GM18511 (cell line): ENCODE results near the gene ZNF22.

Source experiments
- ATAC-seq: cut with Tn5 transposase; IDR thresholded peaks from one replicate; pipeline ENCODE4 v1.9.1; 2021; ENCODE audit warnings: mild to moderate bottlenecking, moderate library complexity; ENCODE audit not compliant: unreplicated experiment

ZNF22 gene

DNA sequence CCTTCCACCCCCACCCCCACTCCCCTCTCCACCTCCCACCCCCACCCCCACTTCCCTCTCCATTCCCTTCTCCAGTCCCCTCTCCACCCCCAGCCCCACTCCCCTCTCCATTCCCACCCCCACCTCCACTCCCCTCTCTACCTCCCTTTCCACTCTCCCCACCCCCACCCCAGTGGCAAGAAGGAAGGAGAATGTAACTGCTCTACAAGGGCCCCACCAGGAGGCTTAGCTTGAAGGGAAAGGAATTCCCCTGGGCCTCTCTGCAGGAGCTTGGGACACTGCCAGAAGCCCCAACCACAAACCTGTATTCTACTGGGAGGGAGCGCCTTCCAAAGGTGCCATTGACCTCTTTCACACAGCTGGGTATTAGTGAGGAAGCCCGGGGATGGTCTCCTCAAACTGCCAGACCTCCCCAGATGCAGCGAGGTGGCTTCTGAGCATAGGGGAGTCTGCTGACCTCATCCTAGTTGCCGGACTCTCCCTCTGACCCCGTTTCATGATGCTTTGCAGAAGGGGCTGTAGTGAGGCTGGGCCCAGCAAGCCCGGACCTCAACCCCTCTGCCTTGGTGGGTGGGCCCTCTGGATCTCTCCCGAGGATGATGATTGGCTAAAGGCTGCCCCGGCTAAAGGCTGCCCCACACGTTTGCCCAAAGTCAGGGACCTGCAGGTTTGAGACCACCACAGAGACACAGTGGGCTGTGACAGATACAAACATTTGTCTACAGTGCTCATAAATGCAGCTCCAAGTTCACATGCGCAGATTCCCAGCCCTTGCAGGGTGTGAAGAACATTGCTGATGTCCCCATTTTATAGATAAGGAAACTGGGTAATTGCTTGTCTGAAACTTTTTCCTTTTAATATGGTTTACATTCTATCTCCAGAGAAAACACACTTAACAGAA, 25.0 kb upstream of the ZNF22 start:
- ATAC-seq: no peak

DNA sequence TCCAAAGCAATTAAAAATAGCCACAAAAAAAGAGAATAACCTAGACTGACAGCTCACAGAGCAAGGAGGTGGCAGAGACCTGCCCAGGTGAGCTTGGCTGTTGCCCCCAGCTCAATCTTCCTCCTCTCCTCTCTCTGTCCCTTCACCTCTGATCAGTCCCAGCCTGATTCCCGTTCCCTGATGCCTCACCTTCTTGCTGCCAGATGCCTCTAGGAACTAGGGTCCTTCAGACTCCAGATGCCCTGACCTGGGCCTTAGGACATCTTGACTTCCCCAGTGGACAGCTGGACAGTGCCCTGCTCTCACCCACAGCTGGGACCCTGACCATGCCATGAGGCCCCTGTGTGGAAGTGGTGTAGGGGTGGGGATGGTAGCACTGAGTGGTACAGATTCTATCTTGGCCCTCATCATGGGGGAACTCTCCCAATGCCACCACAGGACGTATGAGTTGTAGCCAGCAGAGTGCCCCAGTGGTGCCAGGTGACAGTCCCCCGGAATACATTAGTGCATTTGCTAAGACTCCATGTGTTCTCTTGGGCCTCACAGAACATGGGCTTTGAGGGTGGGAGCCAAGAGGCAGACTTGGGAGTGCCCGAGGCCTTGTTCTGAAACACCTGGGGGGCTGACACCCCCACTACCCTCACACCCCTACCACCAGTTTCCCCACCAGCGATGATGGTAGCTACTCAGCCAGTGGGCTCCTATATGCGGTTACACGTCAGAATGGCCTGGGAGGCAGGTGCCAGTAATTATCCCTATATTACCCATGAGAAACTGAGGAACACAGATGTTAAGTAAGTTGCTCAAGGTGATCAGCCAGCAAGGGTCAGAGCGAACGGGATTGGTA, 24.1 kb upstream of the ZNF22 start:
- no peak for ATAC-seq

DNA sequence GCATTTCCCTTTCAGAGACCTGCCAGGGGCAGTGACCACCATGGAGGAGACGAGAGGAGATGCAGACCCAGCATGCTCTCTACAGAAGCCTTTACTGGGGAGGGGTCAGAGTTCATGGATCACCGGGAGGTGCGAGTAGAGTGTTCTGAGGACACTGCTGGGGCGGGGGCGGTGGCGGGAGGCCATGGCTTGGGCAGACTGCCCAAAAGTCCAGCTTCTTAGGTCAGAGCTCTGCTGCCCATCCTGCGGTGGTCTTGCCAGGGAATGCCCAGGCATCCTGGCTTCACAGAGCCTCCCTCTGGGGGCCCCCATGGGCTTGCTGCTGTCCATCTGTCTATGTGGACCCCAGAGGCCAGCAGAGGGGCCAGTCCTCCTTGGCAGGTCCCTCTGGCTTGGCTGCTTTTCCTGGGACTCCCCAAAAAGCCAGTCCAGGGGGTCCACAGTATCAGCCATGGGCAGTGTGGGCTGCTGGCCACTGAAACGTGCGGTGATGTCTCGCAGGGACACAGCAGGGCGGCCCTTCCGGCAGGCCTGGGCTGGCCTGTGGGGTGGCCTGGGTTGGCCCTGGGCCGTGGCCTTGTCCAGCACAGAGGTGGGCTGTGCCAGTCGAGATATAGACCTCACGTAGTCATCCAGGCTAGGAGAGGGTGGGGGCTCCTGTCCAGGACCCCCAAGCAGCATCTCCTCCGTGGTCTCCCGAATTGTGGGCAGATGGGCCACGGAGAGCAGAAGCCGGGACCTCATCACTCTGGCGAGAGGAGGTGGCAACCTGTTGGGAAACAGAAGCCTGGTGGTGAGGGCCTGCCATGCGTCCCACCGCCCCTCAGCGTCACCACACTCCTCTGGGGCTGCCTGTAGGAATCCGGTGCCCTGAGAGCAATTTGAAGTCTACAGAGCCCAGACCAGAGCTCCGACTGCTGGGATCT, 23.2 kb upstream of the ZNF22 start:
- ATAC-seq: no peak

DNA sequence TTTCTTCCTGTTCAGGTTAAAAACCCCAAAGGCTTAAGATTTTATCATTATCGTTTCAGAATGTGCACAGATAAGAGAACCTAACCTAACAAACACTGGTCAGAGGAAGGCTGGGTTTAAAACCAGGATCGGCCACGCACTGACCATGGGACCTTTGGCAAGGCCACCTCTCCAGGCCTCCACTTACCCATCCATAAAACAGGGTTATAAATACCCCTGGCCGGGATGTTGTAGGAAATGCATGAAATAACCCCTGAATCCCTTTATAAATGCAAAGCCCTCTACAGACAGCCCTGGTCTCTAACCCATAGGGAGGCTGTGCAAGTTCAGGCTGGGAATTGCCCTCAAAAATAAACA, 22.5 kb upstream of the ZNF22 start:
- no peak for ATAC-seq

DNA sequence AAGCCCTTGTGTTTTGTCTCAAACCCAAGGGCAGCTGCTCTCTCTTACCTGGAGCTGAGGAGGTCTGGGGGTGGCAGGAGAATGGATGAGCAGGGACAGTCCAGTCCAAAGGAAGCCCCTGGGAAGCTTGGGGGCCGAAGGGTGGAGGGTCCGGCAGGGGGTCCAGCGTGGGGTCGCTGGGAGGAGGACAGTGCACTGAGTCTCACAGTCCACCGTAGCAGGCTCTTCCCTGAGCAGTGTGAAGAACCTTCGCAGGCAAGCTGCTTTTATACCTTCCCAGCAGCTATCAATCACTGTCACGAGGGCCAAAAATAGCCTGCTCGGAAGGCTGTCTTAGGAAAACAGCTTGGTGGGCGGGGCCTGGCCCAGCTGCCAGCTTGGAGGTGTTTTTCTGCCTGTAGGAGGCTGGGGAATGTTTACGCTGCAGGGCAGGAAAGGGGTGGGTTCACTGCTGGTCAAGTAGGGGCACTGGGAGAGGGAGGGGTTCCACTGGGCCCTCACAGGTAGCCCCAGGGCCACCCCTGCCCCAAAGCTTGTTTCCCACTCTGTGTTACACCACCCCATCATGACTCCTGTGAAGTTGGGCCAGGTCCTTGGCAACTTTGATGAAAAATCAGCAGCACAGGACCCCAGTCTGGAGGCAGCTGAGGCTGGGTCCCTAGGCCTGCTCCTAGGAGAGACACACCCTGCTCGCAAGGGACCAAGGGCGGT, 22.0 kb upstream of the ZNF22 start, which contains the start of gene DEPP1:
TSS of gene DEPP1 (minus strand) at position 240 of the 711 bp plus-strand sequence. CDS start 779 bp downstream, outside the sequence.
- no peak for ATAC-seq

DNA sequence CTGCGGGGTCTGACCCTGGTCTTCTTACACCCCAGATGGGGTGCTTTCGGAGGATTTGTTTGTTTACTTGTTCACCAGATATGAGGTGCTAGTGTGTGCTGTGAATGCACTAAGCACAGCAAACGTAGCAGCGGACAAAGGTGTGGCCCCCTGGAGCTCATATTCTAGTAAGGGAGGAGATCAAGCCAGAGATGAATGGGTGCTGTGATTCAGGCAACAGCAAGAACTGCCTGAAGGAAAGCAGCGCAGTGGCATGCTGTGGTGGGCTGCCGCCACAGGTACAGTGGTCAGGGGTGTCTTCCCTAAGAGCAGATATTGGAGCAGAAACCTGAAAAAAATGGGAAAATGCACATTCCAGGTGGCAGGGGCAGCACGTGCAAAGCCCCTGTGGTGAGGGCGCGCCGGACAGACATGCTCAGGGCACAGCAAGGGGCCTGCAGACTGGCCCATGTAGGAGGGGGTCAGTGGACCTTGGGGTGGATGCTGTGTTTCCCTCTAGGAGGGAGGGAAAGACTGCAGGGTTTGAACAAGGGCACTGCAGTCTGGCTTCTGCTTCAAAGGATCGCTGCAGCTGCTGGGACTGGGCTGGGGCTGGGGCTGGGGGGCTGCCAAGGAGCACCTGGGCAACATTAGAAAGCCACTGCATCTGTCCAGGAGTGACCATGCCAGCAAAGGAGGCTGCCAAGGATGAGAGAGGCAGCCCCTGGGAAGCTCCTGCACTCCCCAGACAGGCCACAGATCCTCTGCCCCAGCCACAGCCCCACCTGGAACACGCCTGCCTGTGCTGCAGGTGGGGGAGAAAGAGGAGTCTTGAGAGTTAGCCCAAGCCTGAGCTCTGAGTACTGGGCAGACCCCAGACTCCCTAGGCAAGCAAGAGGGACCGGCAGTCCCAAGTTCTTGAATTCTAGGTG, 21.2 kb upstream of the ZNF22 start:
- ATAC-seq: no peak

DNA sequence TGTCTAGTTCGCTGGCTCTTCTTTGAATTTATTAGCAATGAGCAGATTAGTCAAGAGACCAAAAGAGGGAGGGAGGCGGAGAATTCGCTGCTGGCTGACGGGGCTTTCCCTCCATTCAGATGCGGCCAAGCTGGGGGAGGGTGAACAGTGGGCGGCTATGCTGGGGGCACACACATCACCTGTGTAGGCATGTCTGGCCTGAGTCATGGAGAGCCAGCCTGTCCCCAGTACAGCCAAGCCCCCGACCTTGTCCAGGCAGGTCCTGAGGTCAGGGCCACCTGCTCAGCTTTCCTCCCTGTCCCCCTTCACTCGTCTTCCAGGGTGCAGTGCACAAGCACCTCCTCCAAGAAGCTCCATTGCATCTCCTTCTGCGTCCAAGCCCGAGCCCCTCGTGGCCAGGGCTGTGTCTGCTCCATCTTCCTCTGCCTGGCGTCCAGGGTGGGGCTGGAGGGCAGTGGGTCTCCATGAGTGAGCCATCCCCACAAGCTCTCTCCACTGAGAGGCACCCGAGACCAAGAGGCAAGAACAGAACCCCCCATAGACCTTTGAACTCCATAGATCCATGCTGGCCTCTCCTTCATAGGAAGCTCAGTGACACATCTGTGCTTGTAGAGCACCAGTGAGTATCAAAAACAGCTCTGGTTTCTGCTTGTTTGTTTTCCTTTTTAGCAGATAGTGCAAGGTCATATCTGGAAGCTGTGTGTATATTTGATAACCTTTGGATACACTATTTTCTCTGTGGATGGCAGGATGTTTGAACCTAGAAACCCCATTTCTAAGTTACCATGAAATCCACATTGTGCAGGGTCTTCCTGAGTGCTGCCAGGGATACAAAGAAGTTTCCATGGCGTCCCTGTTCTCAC, 20.2 kb upstream of the ZNF22 start:
- no peak for ATAC-seq

DNA sequence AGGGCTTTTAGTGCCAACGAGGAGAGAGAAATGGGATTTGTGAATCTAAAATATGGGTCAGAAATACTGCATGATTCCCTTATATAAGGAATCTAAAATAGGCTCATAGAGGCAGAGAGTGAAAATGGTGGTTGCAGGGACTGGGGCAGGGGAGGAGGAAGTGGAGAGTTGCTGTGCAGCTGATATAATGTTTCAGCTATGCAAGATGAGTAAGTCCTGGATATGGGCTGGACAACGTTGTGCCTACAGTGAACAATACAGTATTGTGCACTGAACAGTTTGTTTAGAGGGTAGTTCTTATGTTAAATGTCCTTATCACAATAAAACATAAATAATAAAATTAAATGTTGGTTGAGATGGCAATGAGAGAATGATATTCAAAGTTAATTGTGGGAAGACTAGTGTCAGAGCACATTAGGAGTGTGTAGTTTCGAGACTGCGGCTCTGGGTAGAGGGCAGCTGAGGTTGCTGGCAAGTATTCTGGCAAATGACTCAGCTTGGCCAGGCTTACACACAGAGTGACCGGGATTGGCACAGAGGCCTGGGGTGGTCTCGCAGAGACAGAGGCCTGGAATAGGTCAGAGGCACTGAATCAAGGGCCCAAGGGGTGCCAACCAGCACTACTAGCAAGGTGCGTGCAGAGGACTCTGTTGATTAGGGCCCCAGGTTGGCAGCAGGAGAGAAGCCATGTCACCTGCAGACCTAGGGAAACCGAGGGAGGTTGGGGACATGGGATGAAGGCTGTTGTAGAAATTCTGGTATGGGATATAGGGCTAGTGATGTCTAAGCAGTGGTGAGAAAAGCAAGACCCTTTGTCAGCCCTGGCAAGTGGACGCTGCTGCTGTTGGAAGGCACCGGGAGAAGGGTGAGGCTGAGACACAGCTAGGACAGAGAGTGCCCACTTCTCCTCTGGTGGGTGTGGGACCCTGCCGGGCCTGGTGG, 19.3 kb upstream of the ZNF22 start:
- peak; percentile 76 for ATAC-seq

DNA sequence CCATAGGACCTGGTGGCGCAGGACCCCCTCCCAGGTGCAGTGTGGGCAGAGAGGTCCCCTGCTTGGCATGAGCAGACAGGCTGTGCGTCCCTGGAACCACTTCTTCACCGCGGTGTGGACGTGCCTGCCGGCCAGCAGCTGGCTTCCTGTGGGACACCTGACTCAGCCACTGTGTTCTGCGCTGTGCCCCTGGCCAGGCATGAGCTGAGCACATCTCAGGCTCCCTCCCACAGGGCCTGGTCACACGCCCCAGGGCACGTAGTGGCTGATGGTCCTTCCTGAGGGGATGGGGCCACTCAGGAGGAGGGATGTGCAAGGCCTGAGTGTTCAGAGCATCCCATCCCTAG, 18.6 kb upstream of the ZNF22 start:
- ATAC-seq: no peak

DNA sequence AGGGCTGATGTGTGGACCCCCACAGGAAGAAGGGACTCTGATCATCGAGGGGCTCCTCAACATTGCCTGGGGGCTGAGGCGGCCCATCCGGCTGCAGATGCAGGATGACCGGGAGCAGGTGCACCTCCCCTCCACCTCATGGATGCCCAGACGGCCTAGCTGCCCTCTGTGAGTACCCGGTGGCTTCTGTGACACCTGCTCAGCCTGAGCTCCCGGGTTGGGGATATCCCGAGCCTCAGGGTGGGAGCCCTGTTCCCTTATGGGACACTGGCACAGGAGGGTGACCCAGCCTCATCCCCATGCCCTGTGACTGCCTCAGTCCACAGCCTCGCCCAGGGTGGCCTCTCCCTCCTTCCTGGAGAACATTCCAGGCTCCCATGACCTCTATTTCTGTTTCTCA, 18.2 kb upstream of the ZNF22 start:
- no peak for ATAC-seq

DNA sequence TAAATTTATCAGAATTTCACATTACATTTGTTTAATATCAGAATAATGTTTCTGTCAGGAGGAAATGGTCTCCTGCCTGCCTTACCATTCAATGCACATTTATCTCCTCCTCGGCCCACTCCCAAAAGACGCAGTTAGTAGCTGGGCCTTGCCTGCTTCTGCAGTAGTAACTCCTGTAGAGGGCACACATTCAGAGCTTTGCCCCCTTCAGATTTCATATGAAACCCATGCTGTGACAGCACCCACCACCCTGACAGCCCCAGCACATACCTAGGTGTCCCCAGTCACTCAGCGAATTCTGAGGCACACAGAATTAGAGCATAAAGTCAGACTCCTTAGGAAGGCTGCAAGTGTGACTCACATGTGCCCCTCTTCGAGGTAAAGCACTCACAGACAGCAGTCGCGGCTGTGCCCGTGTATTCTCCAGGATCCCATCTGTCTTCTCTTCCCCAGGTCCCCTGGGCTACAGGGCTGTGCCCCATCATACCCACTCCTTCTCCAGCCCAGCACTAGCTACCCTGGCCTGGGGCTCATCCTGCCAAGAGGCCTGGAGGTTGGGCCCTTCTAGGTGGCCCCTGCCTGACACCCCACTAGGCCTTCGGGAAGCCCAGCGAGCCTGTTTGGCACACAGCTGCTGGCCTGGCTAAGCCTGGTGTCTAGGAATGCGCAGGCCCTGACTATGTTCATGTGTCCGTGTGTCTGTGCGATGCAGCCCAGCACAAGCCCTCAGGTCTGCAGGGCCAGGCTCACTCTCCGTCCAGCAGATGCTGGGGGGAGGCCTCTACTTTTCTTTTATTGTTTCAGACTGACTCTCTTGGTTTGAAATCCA, 17.4 kb upstream of the ZNF22 start:
- ATAC-seq: no peak

DNA sequence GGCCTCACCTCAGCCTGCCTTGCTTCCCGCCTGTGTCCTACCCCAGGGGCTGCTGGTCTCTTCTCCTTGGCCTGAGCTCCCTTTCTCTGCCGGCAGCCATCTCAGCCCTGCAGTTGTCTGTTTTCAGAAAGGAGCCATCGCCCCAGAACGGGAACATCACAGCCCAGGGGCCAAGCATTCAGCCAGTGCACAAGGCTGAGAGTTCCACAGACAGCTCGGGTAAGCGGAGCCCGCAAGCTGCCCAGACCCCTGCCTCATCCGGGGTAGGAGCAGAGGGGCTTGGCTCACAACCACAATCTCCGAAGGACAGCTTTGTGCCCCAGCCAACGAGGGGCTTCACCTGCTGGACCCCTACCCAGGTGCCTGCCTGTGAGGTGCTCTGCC, 16.8 kb upstream of the ZNF22 start:
- no peak for ATAC-seq

DNA sequence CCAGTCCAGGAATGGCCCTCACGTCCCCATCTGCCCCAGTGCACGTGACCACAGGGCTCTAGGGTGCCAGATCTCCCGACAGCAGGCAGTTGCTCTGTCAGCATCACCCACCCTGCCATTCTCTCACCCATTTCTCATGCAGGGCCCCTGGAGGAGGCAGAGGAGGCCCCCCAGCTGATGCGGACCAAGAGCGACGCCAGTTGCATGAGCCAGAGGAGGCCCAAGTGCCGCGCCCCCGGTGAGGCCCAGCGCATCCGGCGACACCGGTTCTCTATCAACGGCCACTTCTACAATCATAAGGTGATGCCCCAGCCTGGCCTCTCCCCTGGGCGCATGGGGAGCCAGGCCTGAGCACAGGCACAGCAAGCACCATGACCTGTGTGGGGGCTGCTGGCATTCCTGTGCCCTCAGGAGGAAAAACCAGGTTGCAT, 16.0 kb upstream of the ZNF22 start:
- no peak for ATAC-seq

DNA sequence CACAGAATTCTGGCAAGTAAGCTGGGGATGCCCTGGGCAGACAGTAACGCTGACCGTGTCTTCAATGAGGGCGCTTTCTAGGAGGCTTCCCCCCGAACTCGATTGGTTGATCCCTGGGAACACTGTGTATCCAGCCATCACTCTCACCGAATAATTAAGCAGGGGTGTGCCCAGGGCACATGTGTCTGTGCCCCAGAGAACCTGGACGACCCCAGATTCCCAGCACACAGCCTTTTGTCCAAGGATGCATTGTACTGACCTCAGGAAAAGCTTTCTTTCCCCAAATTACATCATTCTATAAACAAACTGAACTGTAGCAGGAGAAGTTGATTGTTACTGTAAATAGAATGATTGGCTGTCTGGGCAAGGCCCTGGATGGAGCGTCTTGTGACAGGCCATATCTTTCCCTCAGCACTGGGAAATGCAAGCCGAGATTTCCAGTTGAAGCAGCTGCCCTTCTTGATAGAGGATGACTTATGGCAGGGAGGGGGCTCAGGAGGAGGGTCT, 15.5 kb upstream of the ZNF22 start:
- ATAC-seq: no peak

DNA sequence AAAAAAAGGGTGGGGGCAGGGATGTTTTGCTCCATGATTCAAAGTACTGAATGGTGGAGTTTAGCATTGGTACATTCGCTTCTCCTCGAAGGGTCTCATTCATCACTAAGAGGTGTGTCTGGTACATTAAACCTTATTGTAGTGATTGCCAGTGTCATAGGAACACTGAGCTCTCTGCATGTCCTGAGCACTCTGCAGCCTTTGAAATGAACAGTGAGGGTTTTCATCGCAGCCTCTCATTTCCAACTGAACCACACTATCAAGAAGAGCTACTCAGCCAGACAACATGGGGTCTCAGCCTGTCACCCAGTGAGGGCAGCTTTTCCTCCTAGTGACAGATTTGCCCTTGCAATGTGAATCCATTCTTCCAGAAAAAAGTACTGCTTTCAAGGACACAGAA, 14.5 kb upstream of the ZNF22 start:
- no peak for ATAC-seq

DNA sequence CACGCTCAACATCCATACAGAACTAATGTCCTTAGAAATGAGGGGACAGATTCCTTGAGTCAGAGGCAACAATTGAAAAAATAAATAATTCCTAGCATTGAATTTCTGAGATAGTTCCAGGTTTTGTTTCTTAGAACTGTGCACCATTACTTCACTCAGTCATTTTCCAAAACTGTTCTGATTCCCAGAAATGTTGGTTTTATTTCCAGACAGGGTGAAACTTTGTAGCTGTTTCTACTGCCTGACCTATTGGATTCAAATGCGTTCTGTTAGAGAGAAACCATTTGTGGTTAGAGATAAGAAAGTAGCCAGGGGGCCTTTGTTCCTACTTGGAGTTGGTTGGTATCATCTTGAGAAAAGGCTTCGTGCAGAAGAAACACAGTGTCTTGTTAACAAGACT, 14.1 kb upstream of the ZNF22 start:
- ATAC-seq: no peak
